Gastrocnemius medialis (tissue), 4 donors: ENCODE measurements around the gene WDR5.

Experiments used
- POLR2A ChIP-seq, 2 donors: fragments of 450-650 bp; IDR thresholded peaks; one replicate each; pipeline ENCODE4 v1.6.1; 2017; ENCODE audit warnings: antibody characterized with exemption in 2 of 2, mild to moderate bottlenecking in 2 of 2, moderate library complexity in 2 of 2
- TF ChIP-seq, protein P1 (sequence below), 5 experiments: fragments of 450-650 bp in 3 of 5; fragments of 200-600 bp in 2 of 5; sonication (generic) in 2 of 5; IDR thresholded peaks in 4 of 5; conservative IDR thresholded peaks in 1 of 5; 1 replicate in 4 of 5; 2 replicates in 1 of 5; pipeline ENCODE4 v1.5.1; 2016 to 2019; ENCODE audit warnings: antibody characterized with exemption in 5 of 5, mild to moderate bottlenecking in 3 of 5, moderate library complexity in 3 of 5

DNA sequence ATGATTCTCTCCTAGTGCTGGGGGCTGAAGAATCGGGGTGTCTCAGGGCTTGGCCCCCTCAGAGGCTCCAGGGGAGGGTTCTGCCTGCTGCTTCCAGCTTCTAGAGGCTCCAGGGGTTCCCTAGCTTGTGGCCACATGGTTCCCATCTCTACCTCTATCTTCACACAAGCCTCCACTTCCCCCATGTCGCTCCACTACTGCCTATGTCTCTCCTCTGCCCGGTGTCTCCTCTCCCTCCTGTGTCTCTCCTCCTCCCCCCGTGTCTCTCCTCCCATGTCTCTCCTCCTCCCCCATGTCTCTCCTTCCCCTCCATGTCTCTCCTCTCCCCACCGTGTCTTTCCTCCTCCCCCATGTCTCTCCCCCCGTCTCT, 40.7 kb downstream of the WDR5 start:
- TF ChIP-seq, protein P1, sequence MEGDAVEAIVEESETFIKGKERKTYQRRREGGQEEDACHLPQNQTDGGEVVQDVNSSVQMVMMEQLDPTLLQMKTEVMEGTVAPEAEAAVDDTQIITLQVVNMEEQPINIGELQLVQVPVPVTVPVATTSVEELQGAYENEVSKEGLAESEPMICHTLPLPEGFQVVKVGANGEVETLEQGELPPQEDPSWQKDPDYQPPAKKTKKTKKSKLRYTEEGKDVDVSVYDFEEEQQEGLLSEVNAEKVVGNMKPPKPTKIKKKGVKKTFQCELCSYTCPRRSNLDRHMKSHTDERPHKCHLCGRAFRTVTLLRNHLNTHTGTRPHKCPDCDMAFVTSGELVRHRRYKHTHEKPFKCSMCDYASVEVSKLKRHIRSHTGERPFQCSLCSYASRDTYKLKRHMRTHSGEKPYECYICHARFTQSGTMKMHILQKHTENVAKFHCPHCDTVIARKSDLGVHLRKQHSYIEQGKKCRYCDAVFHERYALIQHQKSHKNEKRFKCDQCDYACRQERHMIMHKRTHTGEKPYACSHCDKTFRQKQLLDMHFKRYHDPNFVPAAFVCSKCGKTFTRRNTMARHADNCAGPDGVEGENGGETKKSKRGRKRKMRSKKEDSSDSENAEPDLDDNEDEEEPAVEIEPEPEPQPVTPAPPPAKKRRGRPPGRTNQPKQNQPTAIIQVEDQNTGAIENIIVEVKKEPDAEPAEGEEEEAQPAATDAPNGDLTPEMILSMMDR (IDR thresholded peaks at IDR 0.05 in 4 of 5, conservative IDR thresholded peaks at IDR 0.05 in 1 of 5): no peak
- no peak for TF ChIP-seq POLR2A (IDR thresholded peaks at IDR 0.05)
